K562 (cell line): ENCODE results near the gene BCAS1. TPM values are rescaled to one million over a fixed set of nuclear protein-coding genes. Genes with fewer than 3 reads are reported as not detected.

Experiments
- NCOA4 ChIP-seq: fragments of 450-650 bp; IDR thresholded peaks from 2 replicates; pipeline ENCODE4 v1.6.1; 2018; ENCODE audit warnings: mild to moderate bottlenecking; ENCODE audit not compliant: partially characterized antibody
- RFX1 ChIP-seq: fragments of 450-650 bp; IDR thresholded peaks from 2 replicates; pipeline ENCODE4 v1.6.1; 2016; ENCODE audit warnings: mild to moderate bottlenecking, moderate library complexity
- TBP ChIP-seq: optimal IDR thresholded peaks from 2 replicates; pipeline ENCODE3; 2011; ENCODE audit warnings: low read depth, low read length, improper control_type of control experiment
- YY1 ChIP-seq, 3 experiments: IDR thresholded peaks; 2 replicates each; pipeline ENCODE4 v1.6.1; 2011; ENCODE audit warnings: low read length in 2 of 3, mild to moderate bottlenecking in 2 of 3, moderate library complexity in 2 of 3, borderline replicate concordance in 1 of 3, control low read depth in 1 of 3, low read depth in 1 of 3; ENCODE audit not compliant: insufficient read depth in 3 of 3, insufficient replicate concordance in 2 of 3, control insufficient read depth in 1 of 3, insufficient read length in 1 of 3; ENCODE audit errors: extremely low read depth in 1 of 3
- ZNF561 ChIP-seq: fragments of 450-650 bp; formaldehyde crosslinking; conservative IDR thresholded peaks from 2 replicates; pipeline ENCODE4 v1.4.0; 2020; ENCODE audit warnings: mild to moderate bottlenecking, moderate library complexity
- polyA plus RNA-seq, 8 experiments: library from polyadenylated mRNA; depleted of rRNA in 4 of 8; stranded (reverse) in 5 of 8; unstranded in 3 of 8; fragments of >200 nt; fragmentation: Nextera tagmentation in 2 of 8; fragmentation: Illumina TruSeq in 1 of 8; extraction: Ambion mirVana in 2 of 8; extraction: Trizol in 1 of 8; gene quantifications; 2 replicates each; pipeline versions ENCODE4 v1.2.1 to v1.2.3, GENCODE V29; 2011 to 2014; ENCODE audit warnings: inconsistent platforms in 1 of 8, missing spikeins in 1 of 8
- total RNA-seq, 7 experiments: library from RNA; depleted of rRNA in 6 of 7; stranded (reverse); fragments of >200 nt in 6 of 7; fragmentation: Illumina TruSeq in 2 of 7; extraction: Trizol in 2 of 7; gene quantifications; 2 replicates each; pipeline versions ENCODE4 v1.2.1 to v1.2.3, GENCODE V29; 2011 to 2021; ENCODE audit warnings: low replicate concordance in 1 of 7
- TF ChIP-seq, protein P1 (sequence below): sonication (generic); formaldehyde crosslinking; IDR thresholded peaks from 2 replicates; pipeline ENCODE4 v1.8.1; 2023; ENCODE audit warnings: missing genetic modification reagents, mild to moderate bottlenecking, borderline replicate concordance

The BCAS1 gene
- total and polyA plus RNA-seq, 9 of the 15 experiments (the other 6 are each of a cell fraction or from before 2014, with no cell fraction given): 0.18 to 2.3 (median 0.93) TPM

DNA sequence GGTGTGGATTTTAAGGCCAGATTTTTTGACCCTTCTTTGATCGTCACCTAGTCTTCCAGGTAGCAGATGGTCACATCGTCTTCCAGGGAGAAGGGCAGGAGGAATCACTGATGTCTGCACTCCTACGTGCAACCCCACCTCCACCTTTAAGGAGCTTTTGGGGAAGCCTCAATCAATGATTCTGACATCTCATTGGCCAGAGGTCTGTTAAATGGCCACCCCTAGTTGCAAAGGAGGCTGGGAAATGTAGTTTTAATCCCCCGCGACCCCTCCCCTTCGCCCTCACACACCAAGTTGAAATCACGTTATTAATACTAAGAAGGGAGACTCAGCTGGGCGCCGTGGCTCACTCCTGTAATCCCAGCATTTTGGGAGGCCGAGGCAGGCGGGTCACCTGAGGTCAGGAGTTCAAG is 151.4 kb downstream of the BCAS1 start (continued):
- TF ChIP-seq, protein P1, sequence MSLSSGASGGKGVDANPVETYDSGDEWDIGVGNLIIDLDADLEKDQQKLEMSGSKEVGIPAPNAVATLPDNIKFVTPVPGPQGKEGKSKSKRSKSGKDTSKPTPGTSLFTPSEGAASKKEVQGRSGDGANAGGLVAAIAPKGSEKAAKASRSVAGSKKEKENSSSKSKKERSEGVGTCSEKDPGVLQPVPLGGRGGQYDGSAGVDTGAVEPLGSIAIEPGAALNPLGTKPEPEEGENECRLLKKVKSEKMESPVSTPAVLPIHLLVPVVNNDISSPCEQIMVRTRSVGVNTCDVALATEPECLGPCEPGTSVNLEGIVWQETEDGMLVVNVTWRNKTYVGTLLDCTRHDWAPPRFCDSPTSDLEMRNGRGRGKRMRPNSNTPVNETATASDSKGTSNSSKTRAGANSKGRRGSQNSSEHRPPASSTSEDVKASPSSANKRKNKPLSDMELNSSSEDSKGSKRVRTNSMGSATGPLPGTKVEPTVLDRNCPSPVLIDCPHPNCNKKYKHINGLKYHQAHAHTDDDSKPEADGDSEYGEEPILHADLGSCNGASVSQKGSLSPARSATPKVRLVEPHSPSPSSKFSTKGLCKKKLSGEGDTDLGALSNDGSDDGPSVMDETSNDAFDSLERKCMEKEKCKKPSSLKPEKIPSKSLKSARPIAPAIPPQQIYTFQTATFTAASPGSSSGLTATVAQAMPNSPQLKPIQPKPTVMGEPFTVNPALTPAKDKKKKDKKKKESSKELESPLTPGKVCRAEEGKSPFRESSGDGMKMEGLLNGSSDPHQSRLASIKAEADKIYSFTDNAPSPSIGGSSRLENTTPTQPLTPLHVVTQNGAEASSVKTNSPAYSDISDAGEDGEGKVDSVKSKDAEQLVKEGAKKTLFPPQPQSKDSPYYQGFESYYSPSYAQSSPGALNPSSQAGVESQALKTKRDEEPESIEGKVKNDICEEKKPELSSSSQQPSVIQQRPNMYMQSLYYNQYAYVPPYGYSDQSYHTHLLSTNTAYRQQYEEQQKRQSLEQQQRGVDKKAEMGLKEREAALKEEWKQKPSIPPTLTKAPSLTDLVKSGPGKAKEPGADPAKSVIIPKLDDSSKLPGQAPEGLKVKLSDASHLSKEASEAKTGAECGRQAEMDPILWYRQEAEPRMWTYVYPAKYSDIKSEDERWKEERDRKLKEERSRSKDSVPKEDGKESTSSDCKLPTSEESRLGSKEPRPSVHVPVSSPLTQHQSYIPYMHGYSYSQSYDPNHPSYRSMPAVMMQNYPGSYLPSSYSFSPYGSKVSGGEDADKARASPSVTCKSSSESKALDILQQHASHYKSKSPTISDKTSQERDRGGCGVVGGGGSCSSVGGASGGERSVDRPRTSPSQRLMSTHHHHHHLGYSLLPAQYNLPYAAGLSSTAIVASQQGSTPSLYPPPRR (CRISPR knock-in tag): no peak
- TF ChIP-seq NCOA4 (no peak), YY1 (IDR thresholded peaks at IDR 0.05; ENCODE audit: borderline replicate concordance in 1 of 3, control insufficient read depth in 1 of 3, extremely low read depth in 1 of 3, insufficient read depth in 3 of 3, insufficient read length in 1 of 3, insufficient replicate concordance in 2 of 3, low read depth in 1 of 3, low read length in 2 of 3) (peak; percentile 48 to 95 (median 84)), TBP (no peak), ZNF561 (CRISPR knock-in tag) (no peak), RFX1 (no peak)
